GM21723 (cell line): ENCODE results near the gene MYO7A.

Experiments
- ATAC-seq: cut with Tn5 transposase; IDR thresholded peaks from one replicate; pipeline ENCODE4 v1.9.1; 2021; ENCODE audit warnings: mild to moderate bottlenecking, moderate library complexity; ENCODE audit not compliant: unreplicated experiment

Gene MYO7A

GRCh38 chr11:77111277-77111676 lies 16.8 kb upstream of the MYO7A start:
- no peak for ATAC-seq

- ATAC-seq = no peak
These were observed 16.1 kb upstream of the MYO7A start for GRCh38 chr11:77111946-77112345.

- no peak for ATAC-seq
These were observed 15.2 kb upstream of the MYO7A start for GRCh38 chr11:77112641-77113381.

GRCh38 chr11:77113382-77114088 lies 14.5 kb upstream of the MYO7A start:
- ATAC-seq = no peak

GRCh38 chr11:77114089-77114463 lies 14.0 kb upstream of the MYO7A start:
- no peak for ATAC-seq

GRCh38 chr11:77115181-77115611 lies 12.8 kb upstream of the MYO7A start:
- no peak for ATAC-seq

DNA sequence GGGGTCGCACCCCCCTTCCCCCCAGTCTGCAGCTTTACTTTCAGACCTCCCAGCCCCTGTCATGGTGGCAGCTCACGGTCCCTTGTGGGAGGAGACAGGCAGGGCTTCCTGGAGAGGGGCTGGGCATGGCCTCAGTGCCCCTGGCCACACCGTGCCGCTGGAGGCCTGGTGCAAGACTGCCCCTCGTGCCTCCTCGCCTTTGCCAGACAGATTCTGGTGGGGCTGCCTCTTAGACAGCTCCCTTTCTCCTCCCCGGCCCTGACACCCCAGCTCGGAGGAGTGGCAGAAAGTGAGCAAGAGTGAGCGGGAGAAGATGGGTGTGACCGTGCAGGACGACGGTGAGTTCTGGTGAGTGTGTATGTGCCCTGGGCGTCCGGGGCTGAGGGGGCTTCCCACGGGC lies 12.1 kb upstream of the MYO7A start:
- no peak for ATAC-seq

DNA sequence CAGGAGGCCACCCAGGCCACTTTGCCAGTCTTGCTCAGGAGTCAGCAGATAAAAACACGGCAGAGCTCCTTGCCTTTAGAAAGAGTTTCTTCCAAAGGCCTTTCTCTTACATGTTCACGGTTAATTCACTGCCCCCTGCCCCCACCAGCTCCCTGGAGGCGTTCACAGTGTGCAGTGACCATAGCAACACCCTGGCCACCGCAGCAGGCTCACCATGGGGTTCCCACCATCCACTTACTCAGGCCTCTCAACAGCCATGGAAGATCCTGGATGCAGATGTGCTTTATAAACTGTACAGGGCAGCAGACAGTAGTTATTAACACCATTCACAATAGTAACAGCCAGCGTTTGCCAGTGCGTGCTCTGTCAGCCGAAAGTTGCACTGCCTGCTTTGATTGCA lies 10.6 kb upstream of the MYO7A start:
- no peak for ATAC-seq

GRCh38 chr11:77118086-77118485 lies 10.0 kb upstream of the MYO7A start:
- ATAC-seq = no peak

- no peak for ATAC-seq
These were observed 9.1 kb upstream of the MYO7A start for GRCh38 chr11:77118971-77119370.

DNA sequence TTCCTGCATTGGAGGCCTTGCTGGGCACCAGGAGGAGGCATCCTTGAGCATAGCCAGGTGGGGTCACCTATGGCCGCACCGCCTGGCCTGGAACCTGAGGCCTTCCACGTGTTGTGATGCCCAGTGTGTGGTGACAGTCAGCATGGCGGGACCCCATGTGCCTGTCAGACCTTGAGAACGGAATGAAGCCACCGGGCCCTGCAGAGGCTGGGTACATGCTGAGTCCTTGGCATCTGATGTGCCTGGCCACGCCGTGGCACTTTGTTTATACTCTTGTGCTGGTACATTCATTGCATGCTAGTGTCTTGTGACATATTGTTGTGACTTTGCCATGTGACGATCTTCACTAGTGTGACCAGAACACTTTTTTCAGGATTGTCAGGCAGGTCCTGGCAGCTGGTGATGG lies 8.5 kb upstream of the MYO7A start:
- no peak for ATAC-seq

DNA sequence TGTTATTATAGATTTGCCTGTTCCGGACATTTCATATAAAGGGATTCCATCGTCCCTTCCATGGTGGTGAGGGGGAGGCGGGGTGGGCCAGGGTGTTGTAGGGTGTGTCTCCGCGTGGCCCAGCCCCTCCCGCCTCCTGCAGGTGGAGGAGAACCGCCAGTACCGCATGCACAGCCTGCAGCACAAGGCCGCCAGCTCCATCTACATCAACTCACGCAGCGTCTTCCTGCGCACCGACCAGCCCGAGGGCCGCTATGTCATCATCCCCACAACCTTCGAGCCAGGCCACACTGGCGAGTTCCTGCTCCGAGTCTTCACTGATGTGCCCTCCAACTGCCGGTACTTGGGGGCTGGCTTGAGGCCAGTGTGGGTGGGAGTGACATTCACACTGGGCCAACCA lies 7.5 kb upstream of the MYO7A start:
- no peak for ATAC-seq

DNA sequence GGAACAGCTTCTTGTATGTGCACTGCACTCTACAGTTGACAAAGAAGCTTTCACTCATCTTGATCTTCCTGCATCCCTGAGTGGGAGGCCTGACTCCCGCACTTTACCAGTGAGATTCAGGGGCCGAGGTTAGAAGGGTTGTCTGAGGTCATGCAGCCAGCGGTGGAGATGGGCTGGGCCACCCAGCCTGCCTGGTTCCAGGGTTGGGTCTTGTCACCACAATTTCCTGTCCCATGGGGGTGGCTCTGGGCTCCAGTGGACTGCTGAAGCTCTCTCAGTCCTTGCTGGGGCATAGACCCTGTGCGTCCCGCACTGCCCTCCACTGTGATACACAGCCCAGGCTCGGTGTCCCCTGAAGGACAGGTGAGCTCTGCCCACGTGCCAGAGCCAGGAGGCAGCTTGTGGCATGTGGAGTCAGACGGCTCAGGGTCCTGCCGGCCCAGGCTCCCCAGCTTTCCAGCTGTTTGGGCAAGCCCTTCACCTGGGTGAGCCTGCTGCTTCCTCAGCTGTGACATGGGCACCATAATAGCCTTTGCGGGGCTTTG lies 6.9 kb upstream of the MYO7A start:
- no peak for ATAC-seq

DNA sequence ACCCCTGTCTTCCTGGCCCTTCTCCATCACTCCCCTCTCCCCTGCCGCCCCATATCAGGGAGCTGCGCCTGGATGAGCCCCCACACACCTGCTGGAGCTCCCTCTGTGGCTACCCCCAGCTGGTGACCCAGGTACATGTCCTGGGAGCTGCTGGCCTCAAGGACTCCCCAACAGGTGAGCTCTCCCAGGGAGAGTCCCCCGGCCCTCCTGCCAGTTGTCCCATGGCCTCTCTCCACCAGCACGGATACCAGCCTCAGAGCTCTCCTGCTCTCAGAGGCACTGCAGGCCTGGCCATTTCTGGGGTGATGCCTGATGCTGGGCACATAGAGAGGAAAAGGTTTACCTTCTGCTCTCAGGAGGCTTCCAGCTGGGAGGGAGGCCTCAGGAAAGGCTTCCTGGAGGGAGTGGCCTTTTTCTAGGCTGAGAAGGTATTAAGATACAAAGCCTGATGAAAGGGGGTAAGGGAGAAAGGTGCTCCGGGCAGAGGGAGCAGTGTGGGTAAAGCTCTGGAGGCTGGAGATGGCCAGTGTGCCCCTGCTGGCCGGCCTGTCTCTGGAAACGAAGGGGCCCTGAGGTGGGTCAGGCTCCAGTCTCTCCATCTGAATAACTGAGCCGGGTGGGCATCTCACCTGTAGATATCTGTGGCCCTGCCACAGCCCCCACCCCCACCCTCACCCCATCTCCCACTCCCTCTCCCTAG lies 6.0 kb upstream of the MYO7A start:
- no peak for ATAC-seq

DNA sequence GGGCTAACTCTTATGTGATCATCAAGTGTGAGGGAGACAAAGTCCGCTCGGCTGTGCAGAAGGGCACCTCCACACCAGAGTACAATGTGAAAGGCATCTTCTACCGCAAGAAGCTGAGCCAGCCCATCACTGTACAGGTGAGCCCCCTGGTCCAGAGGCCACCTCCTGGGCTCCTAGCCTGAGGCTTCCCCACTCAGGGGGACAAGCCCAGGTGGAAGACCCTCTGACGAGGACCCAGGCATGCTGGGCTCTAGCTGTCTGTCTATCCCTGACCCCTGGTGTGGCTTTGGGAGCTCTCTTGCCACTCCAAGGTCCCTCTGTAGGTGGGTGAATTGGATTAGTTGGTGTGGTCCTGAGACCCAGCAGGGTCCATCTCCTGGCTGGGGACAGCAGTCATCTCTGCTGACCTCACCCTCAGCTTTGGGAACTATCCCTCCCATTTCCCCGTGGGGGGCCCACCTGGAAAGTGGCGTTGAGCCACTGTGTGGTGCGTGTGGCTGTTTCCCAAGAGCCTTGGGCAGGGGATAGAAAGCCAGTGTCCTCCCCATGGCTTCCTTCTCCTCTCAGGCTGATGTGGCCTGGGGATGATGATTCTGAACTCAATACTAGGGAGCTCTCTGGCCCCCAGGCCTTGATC lies 5.4 kb upstream of the MYO7A start:
- ATAC-seq = no peak

DNA sequence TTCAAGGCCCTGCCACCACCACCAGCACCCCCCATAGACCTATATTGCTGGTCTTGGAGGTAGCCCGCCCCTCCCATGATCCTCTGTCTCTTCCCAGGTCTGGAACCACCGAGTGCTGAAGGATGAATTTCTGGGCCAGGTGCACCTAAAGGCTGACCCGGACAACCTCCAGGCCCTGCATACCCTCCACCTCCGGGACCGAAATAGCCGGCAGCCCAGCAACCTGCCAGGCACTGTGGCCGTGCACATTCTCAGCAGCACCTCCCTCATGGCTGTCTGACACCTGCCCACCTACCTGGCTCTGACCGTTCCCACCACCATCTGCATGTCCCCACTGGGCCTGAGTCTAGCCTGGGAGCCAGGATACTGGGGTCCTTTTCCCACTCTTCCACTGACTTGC lies 4.5 kb upstream of the MYO7A start:
- ATAC-seq = no peak

- no peak for ATAC-seq
These were observed 4.0 kb upstream of the MYO7A start for GRCh38 chr11:77124041-77124440.

- ATAC-seq = no peak
These were observed 3.6 kb upstream of the MYO7A start for GRCh38 chr11:77124488-77124887.

GRCh38 chr11:77125191-77125590 lies 2.9 kb upstream of the MYO7A start:
- ATAC-seq = no peak

- no peak for ATAC-seq
These were observed 2.4 kb upstream of the MYO7A start for GRCh38 chr11:77125695-77126094.

- no peak for ATAC-seq
These were observed 1.8 kb upstream of the MYO7A start for GRCh38 chr11:77126156-77126775.
